ENCODE measurements around the gene INSIG1. TPM values are rescaled to one million over a fixed set of nuclear protein-coding genes. Genes with fewer than 3 reads are reported as not detected.

Gene INSIG1
- 440 and 573 TPM in 2 replicates for total RNA-seq (2014; rRNA removed; shearing (Covaris generic))

- peak; percentile 91 for DNase-seq (ENCODE audit: low read depth)
Observed at GRCh38 chr7:155297517-155298287, at the start of gene INSIG1. TSS of gene INSIG1 (plus strand) at chr7:155297878. CDS start at chr7:155298286, 408 bp downstream.

GRCh38 chr7:155248366-155248756 lies 49.3 kb upstream of the INSIG1 start:
- DNase-seq (ENCODE audit: low read depth), result no peak

- DNase-seq (ENCODE audit: low read depth), result no peak
Observed at GRCh38 chr7:155251831-155252230, 45.8 kb upstream of the INSIG1 start.

- peak; percentile 44 for DNase-seq (ENCODE audit: low read depth)
Observed at GRCh38 chr7:155252444-155252887, 45.2 kb upstream of the INSIG1 start.

- DNase-seq (ENCODE audit: low read depth), result no peak
Observed at GRCh38 chr7:155252892-155253501, 44.7 kb upstream of the INSIG1 start.

GRCh38 chr7:155254018-155254417 lies 43.7 kb upstream of the INSIG1 start:
- no peak for DNase-seq (ENCODE audit: low read depth)

- DNase-seq (ENCODE audit: low read depth), result no peak
Observed at GRCh38 chr7:155255071-155255470, 42.6 kb upstream of the INSIG1 start.

- DNase-seq (ENCODE audit: low read depth), result no peak
Observed at GRCh38 chr7:155255621-155256020, 42.1 kb upstream of the INSIG1 start.

- DNase-seq (ENCODE audit: low read depth), result no peak
Observed at GRCh38 chr7:155256081-155256760, 41.5 kb upstream of the INSIG1 start.

GRCh38 chr7:155256761-155257481 lies 40.8 kb upstream of the INSIG1 start:
- DNase-seq (ENCODE audit: low read depth), result peak; percentile 58

GRCh38 chr7:155257482-155258225 lies 40.0 kb upstream of the INSIG1 start:
- peak; percentile 96 for DNase-seq (ENCODE audit: low read depth)

- DNase-seq (ENCODE audit: low read depth), result peak; percentile 99
Observed at GRCh38 chr7:155258226-155258560, 39.5 kb upstream of the INSIG1 start.

- DNase-seq (ENCODE audit: low read depth), result no peak
Observed at GRCh38 chr7:155259866-155260497, 37.7 kb upstream of the INSIG1 start.

- no peak for DNase-seq (ENCODE audit: low read depth)
Observed at GRCh38 chr7:155260498-155260872, 37.2 kb upstream of the INSIG1 start.

- DNase-seq (ENCODE audit: low read depth), result no peak
Observed at GRCh38 chr7:155261031-155261985, 36.4 kb upstream of the INSIG1 start.

- DNase-seq (ENCODE audit: low read depth), result no peak
Observed at GRCh38 chr7:155262031-155262430, 35.6 kb upstream of the INSIG1 start.

GRCh38 chr7:155263051-155263450 lies 34.6 kb upstream of the INSIG1 start:
- no peak for DNase-seq (ENCODE audit: low read depth)

- DNase-seq (ENCODE audit: low read depth), result no peak
Observed at GRCh38 chr7:155263581-155264143, 34.0 kb upstream of the INSIG1 start.

GRCh38 chr7:155265144-155265543 lies 32.5 kb upstream of the INSIG1 start:
- DNase-seq (ENCODE audit: low read depth), result no peak

Data from M059J (cell line).